Measurements from ENCODE around the gene NTF4. TPM values are rescaled to one million over a fixed set of nuclear protein-coding genes. Genes with fewer than 3 reads are reported as not detected.
"Not testable (repeated sequence)": the region's sequence is repeated elsewhere in the genome, so short reads cannot be mapped to it uniquely, and the experiment has no call there.

NTF4 gene
- total and polyA plus RNA-seq, 2 of the 8 experiments (the other 6 are each of a cell fraction or from before 2014, with no cell fraction given) = 3.1 to 6.5 TPM

GRCh38 chr19:49039736-49040135 is 24.9 kb downstream of the NTF4 start:
- H3K4me3 ChIP-seq (ENCODE audit: extremely low read depth in 1 of 4, insufficient read depth in 2 of 4, low read depth in 3 of 4, low read length in 4 of 4); H3K79me2 ChIP-seq (ENCODE audit: control insufficient read depth in 1 of 2, insufficient read depth in 2 of 2, low read length in 2 of 2); H2BK5ac ChIP-seq (ENCODE audit: low read depth, low read length); H3K9ac ChIP-seq (replicated peaks in 1 of 4; ENCODE audit: extremely low read depth in 1 of 4, low read depth in 3 of 4, low read length in 3 of 4); H3K56ac ChIP-seq (replicated peaks; ENCODE audit: insufficient read length, low read depth, low read length); H3K23me2 ChIP-seq (ENCODE audit: low read depth, low read length); DNase-seq (ENCODE audit: low read depth in 1 of 2, low spot score in 2 of 2); H4K91ac ChIP-seq (replicated peaks; ENCODE audit: insufficient read length, low read length); H3K23ac ChIP-seq (ENCODE audit: insufficient read length); POLR2A ChIA-PET (ENCODE audit: partially characterized antibody); H4K20me1 ChIP-seq (replicated peaks in 1 of 2; ENCODE audit: control insufficient read depth in 1 of 2, insufficient read depth in 2 of 2, low read length in 2 of 2); H3K79me1 ChIP-seq (ENCODE audit: low read depth, low read length); H2BK12ac ChIP-seq (ENCODE audit: low read depth, low read length); H3K4me2 ChIP-seq (ENCODE audit: insufficient read depth in 1 of 2, low read depth in 2 of 2, low read length in 2 of 2); H2AK5ac ChIP-seq (ENCODE audit: low read depth, low read length); H3K27me3 ChIP-seq (replicated peaks in 1 of 4; ENCODE audit: control insufficient read depth in 3 of 4, extremely low read depth in 1 of 4, insufficient read depth in 3 of 4, low read length in 3 of 4); H3K27ac ChIP-seq (ENCODE audit: low read depth, low read length); H4K5ac ChIP-seq (ENCODE audit: insufficient read length, low read depth, low read length); H3K4me1 ChIP-seq (replicated peaks in 1 of 4; ENCODE audit: control insufficient read depth in 3 of 4, insufficient read depth in 4 of 4, low read length in 3 of 4); H3K9me3 ChIP-seq (ENCODE audit: insufficient read depth in 2 of 2, low read depth in 1 of 2, low read length in 1 of 2); H2BK15ac ChIP-seq (ENCODE audit: low read length); H3K14ac ChIP-seq (ENCODE audit: insufficient read length); FAIRE-seq; H3K4ac ChIP-seq (replicated peaks; ENCODE audit: insufficient read length, low read depth, low read length); H2BK120ac ChIP-seq (replicated peaks; ENCODE audit: low read depth, low read length); H3K18ac ChIP-seq (ENCODE audit: extremely low read depth, low read length); H3K36me3 ChIP-seq (ENCODE audit: control insufficient read depth in 2 of 4, insufficient read depth in 4 of 4, low read length in 3 of 4); H4K8ac ChIP-seq (ENCODE audit: extremely low read depth, insufficient read depth, low read length); H2AFZ ChIP-seq (ENCODE audit: low read length); H2BK20ac ChIP-seq (ENCODE audit: low read length): not testable (repeated sequence)
- CTCF ChIA-PET (ENCODE audit: partially characterized antibody) = interaction anchor here (1.0 kb wide), 1 partner anchor 74 kb away, joined by 4 read pairs; no protein-coding TSS in a partner anchor
- 71% methylated on average over 6 of the region's 9 CpGs; no CpG with 5 or more reads in 1 of the 2 experiments for WGBS, 2 experiments (ENCODE audit: extremely low coverage in 1 of 2, insufficient coverage in 1 of 2, insufficient read length in 1 of 2, insufficient replicate concordance in 2 of 2, low coverage in 1 of 2, low lambda C conversion rate in 2 of 2, missing lambda C conversion rate in 1 of 2)

- H3K27me3 ChIP-seq (replicated peaks in 1 of 4; ENCODE audit: control insufficient read depth in 3 of 4, extremely low read depth in 1 of 4, insufficient read depth in 3 of 4, low read length in 3 of 4); H4K91ac ChIP-seq (replicated peaks; ENCODE audit: insufficient read length, low read length); H3K36me3 ChIP-seq (ENCODE audit: control insufficient read depth in 2 of 4, insufficient read depth in 4 of 4, low read length in 3 of 4); H2BK12ac ChIP-seq (ENCODE audit: low read depth, low read length); H2AFZ ChIP-seq (ENCODE audit: low read length); H3K14ac ChIP-seq (ENCODE audit: insufficient read length); H3K4me1 ChIP-seq (replicated peaks in 1 of 4; ENCODE audit: control insufficient read depth in 3 of 4, insufficient read depth in 4 of 4, low read length in 3 of 4); H2BK20ac ChIP-seq (ENCODE audit: low read length); H2BK120ac ChIP-seq (replicated peaks; ENCODE audit: low read depth, low read length); H2BK5ac ChIP-seq (ENCODE audit: low read depth, low read length); DNase-seq (ENCODE audit: low read depth in 1 of 2, low spot score in 2 of 2); H3K4me3 ChIP-seq (ENCODE audit: extremely low read depth in 1 of 4, insufficient read depth in 2 of 4, low read depth in 3 of 4, low read length in 4 of 4); H2BK15ac ChIP-seq (ENCODE audit: low read length); H2AK5ac ChIP-seq (ENCODE audit: low read depth, low read length); H3K23ac ChIP-seq (ENCODE audit: insufficient read length); H3K79me1 ChIP-seq (ENCODE audit: low read depth, low read length); H3K4me2 ChIP-seq (ENCODE audit: insufficient read depth in 1 of 2, low read depth in 2 of 2, low read length in 2 of 2); FAIRE-seq; H4K20me1 ChIP-seq (replicated peaks in 1 of 2; ENCODE audit: control insufficient read depth in 1 of 2, insufficient read depth in 2 of 2, low read length in 2 of 2); H3K9me3 ChIP-seq (ENCODE audit: insufficient read depth in 2 of 2, low read depth in 1 of 2, low read length in 1 of 2); POLR2A ChIA-PET (ENCODE audit: partially characterized antibody); H3K4ac ChIP-seq (replicated peaks; ENCODE audit: insufficient read length, low read depth, low read length); H3K18ac ChIP-seq (ENCODE audit: extremely low read depth, low read length); H3K56ac ChIP-seq (replicated peaks; ENCODE audit: insufficient read length, low read depth, low read length); H3K9ac ChIP-seq (replicated peaks in 1 of 4; ENCODE audit: extremely low read depth in 1 of 4, low read depth in 3 of 4, low read length in 3 of 4); H4K5ac ChIP-seq (ENCODE audit: insufficient read length, low read depth, low read length); H3K79me2 ChIP-seq (ENCODE audit: control insufficient read depth in 1 of 2, insufficient read depth in 2 of 2, low read length in 2 of 2); H3K27ac ChIP-seq (ENCODE audit: low read depth, low read length); H3K23me2 ChIP-seq (ENCODE audit: low read depth, low read length): not testable (repeated sequence)
- CTCF ChIA-PET (ENCODE audit: partially characterized antibody) = interaction anchor here (0.7 kb wide), 1 partner anchor 237 kb away, joined by 5 read pairs; no protein-coding TSS in a partner anchor
- WGBS, 2 experiments (ENCODE audit: extremely low coverage in 1 of 2, insufficient coverage in 1 of 2, insufficient read length in 1 of 2, insufficient replicate concordance in 2 of 2, low coverage in 1 of 2, low lambda C conversion rate in 2 of 2, missing lambda C conversion rate in 1 of 2) = 88% methylated on average over 20 of the region's 26 CpGs; no CpG with 5 or more reads in 1 of the 2 experiments
- H4K8ac ChIP-seq (ENCODE audit: extremely low read depth, insufficient read depth, low read length) = 0 out of 2 replicates have a peak overlapping the region, but pooled peaks have one; percentile 68
Measured at GRCh38 chr19:49038557-49039276, 25.9 kb downstream of the NTF4 start.

All from H1 (cell line).